ENCODE data around the gene AMBRA1.
A peak's percentile ranks its signal among the peaks of the same experiment; 100 is the strongest.

The AMBRA1 gene

GRCh38 chr11:46543564-46543963, 50.3 kb downstream of the AMBRA1 start:
- Histone ChIP-seq H3K4ac (ENCODE audit: low read depth in 1 of 2, low read length in 2 of 2) (no peak overlapping the region), H2BK12ac (ENCODE audit: low read length in 2 of 2) (no peak overlapping the region), H3K27me3 (ENCODE audit: control insufficient read depth in 1 of 2, insufficient read depth in 1 of 2, low read length in 2 of 2) (no peaks in the 10 kb centered on the region), H4K8ac (ENCODE audit: low read length) (no peak overlapping the region), H2BK15ac (ENCODE audit: low read depth, poor library complexity, severe bottlenecking) (no peak overlapping the region), H3K9me3 (ENCODE audit: control insufficient read depth, low read length) (no peaks in the 10 kb centered on the region), H2BK120ac (ENCODE audit: low read depth, low read length) (no peak overlapping the region), H3K9ac (ENCODE audit: low read length) (no peak overlapping the region), H3K4me3 (ENCODE audit: insufficient read depth in 1 of 2, low read depth in 1 of 2, low read length in 2 of 2) (no peak overlapping the region), H4K91ac (ENCODE audit: low read length) (no peak overlapping the region), H2BK5ac (ENCODE audit: low read depth, low read length, poor library complexity, severe bottlenecking) (no peak overlapping the region), H3K14ac (ENCODE audit: low read length in 2 of 2) (no peak overlapping the region), H3K4me1 (ENCODE audit: control insufficient read depth, insufficient read depth, low read depth, low read length) (peaks cover 1% of the 10 kb centered on the region), H3K23ac (ENCODE audit: low read length in 2 of 2) (no peak overlapping the region), H2AK5ac (ENCODE audit: low read length, severe bottlenecking) (no peak overlapping the region), H3K79me1 (replicated peaks; ENCODE audit: low read length, poor library complexity, severe bottlenecking) (peaks cover 26% of the 10 kb centered on the region), H2AFZ (ENCODE audit: low read depth, low read length) (no peak overlapping the region), H3K4me2 (ENCODE audit: low read length, poor library complexity, severe bottlenecking) (no peak overlapping the region), H3K27ac (ENCODE audit: low read length, poor library complexity, severe bottlenecking) (no peak overlapping the region), H3K36me3 (ENCODE audit: control insufficient read depth in 1 of 2, insufficient read depth in 2 of 2, low read depth in 1 of 2, low read length in 2 of 2) (peaks cover 38 to 80% of the 10 kb centered on the region in 2 experiments), H3K18ac (ENCODE audit: low read depth in 1 of 2, low read length in 2 of 2) (no peak overlapping the region)
- DNase-seq, result no peak
- no CpG with 5 or more reads among the region's 1 CpG for WGBS

DNA sequence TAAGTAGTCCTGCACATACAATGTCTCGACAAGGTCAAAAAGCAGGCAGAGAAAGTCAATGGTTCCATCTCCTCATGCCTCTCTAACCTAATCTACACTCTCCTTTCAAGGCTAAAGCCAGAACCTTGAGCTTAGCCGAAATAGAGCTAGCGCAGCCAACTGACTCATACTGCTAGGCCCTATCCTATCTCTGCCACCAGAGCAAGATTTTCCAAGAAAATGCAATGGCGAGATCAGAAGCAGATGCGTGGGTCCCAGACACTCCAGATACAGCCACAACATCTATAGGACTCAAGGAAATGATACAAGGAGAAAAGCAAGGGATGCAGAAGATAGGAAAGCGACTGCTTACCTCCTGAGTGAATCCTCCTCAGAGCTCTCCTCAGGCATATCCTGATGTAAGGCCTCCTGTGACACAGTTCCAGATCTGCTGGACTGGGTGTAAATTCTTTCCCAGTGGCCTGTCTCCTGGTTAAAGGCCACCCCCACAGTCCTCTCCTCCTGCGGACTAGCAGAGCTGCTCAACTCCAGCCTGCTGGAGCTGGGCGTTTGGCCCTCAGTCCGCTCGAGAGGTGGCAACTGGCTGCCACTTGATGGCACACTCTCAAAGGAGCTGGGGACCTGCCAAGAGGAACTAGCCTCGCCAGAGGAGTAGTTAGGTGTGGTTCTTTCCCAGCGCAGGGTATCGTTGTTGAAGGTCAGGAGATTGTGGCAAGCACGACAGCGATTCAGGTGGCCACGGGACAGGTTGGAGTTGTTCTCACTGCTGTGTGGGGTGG, 52.0 kb downstream of the AMBRA1 start:
- H2BK120ac ChIP-seq (ENCODE audit: low read depth, low read length), result no peak overlapping the region
- H3K9me3 ChIP-seq (ENCODE audit: control insufficient read depth, low read length), result no peaks in the 10 kb centered on the region
- no peak for DNase-seq
- no peak overlapping the region for H2BK5ac ChIP-seq (ENCODE audit: low read depth, low read length, poor library complexity, severe bottlenecking)
- no peak overlapping the region for H3K4me3 ChIP-seq (ENCODE audit: insufficient read depth in 1 of 2, low read depth in 1 of 2, low read length in 2 of 2)
- H2AK5ac ChIP-seq (ENCODE audit: low read length, severe bottlenecking), result no peak overlapping the region
- no peak overlapping the region for H2BK12ac ChIP-seq (ENCODE audit: low read length in 2 of 2)
- H2BK15ac ChIP-seq (ENCODE audit: low read depth, poor library complexity, severe bottlenecking), result no peak overlapping the region
- no peak overlapping the region for H2AFZ ChIP-seq (ENCODE audit: low read depth, low read length)
- no peak overlapping the region for H4K8ac ChIP-seq (ENCODE audit: low read length)
- H3K27ac ChIP-seq (ENCODE audit: low read length, poor library complexity, severe bottlenecking), result no peak overlapping the region
- no peak overlapping the region for H3K4ac ChIP-seq (ENCODE audit: low read depth in 1 of 2, low read length in 2 of 2)
- peaks cover 1% of the 10 kb centered on the region for H3K4me1 ChIP-seq (ENCODE audit: control insufficient read depth, insufficient read depth, low read depth, low read length)
- H3K79me1 ChIP-seq (replicated peaks; ENCODE audit: low read length, poor library complexity, severe bottlenecking), result peaks cover 17% of the 10 kb centered on the region
- peaks cover 35 to 69% of the 10 kb centered on the region in 2 experiments for H3K36me3 ChIP-seq (ENCODE audit: control insufficient read depth in 1 of 2, insufficient read depth in 2 of 2, low read depth in 1 of 2, low read length in 2 of 2)
- no peak overlapping the region for H3K14ac ChIP-seq (ENCODE audit: low read length in 2 of 2)
- H3K23ac ChIP-seq (ENCODE audit: low read length in 2 of 2), result no peak overlapping the region
- no peak overlapping the region for H3K4me2 ChIP-seq (ENCODE audit: low read length, poor library complexity, severe bottlenecking)
- H3K18ac ChIP-seq (ENCODE audit: low read depth in 1 of 2, low read length in 2 of 2), result no peak overlapping the region
- no peak overlapping the region for H3K9ac ChIP-seq (ENCODE audit: low read length)
- no peaks in the 10 kb centered on the region for H3K27me3 ChIP-seq (ENCODE audit: control insufficient read depth in 1 of 2, insufficient read depth in 1 of 2, low read length in 2 of 2)
- 97% methylated on average over 16 of the region's 16 CpGs for WGBS
- no peak overlapping the region for H4K91ac ChIP-seq (ENCODE audit: low read length)

- H3K27me3 ChIP-seq (ENCODE audit: control insufficient read depth in 1 of 2, insufficient read depth in 1 of 2, low read length in 2 of 2), result no peaks in the 10 kb centered on the region
- no peak overlapping the region for H4K8ac ChIP-seq (ENCODE audit: low read length)
- no peak overlapping the region for H3K27ac ChIP-seq (ENCODE audit: low read length, poor library complexity, severe bottlenecking)
- H3K14ac ChIP-seq (ENCODE audit: low read length in 2 of 2), result no peak overlapping the region
- H3K36me3 ChIP-seq (ENCODE audit: control insufficient read depth in 1 of 2, insufficient read depth in 2 of 2, low read depth in 1 of 2, low read length in 2 of 2), result peaks cover 29 to 60% of the 10 kb centered on the region in 2 experiments
- no peak for DNase-seq
- H3K79me1 ChIP-seq (replicated peaks; ENCODE audit: low read length, poor library complexity, severe bottlenecking), result peaks cover 13% of the 10 kb centered on the region
- no peak overlapping the region for H3K18ac ChIP-seq (ENCODE audit: low read depth in 1 of 2, low read length in 2 of 2)
- H3K4ac ChIP-seq (ENCODE audit: low read depth in 1 of 2, low read length in 2 of 2), result no peak overlapping the region
- no peak overlapping the region for H2AFZ ChIP-seq (ENCODE audit: low read depth, low read length)
- H2BK15ac ChIP-seq (ENCODE audit: low read depth, poor library complexity, severe bottlenecking), result no peak overlapping the region
- no peak overlapping the region for H2AK5ac ChIP-seq (ENCODE audit: low read length, severe bottlenecking)
- no peak overlapping the region for H2BK120ac ChIP-seq (ENCODE audit: low read depth, low read length)
- peaks cover 1% of the 10 kb centered on the region for H3K4me1 ChIP-seq (ENCODE audit: control insufficient read depth, insufficient read depth, low read depth, low read length)
- no peaks in the 10 kb centered on the region for H3K9me3 ChIP-seq (ENCODE audit: control insufficient read depth, low read length)
- no peak overlapping the region for H3K4me3 ChIP-seq (ENCODE audit: insufficient read depth in 1 of 2, low read depth in 1 of 2, low read length in 2 of 2)
- no peak overlapping the region for H2BK12ac ChIP-seq (ENCODE audit: low read length in 2 of 2)
- WGBS, result 100% methylated on average over 4 of the region's 4 CpGs
- no peak overlapping the region for H3K23ac ChIP-seq (ENCODE audit: low read length in 2 of 2)
- no peak overlapping the region for H2BK5ac ChIP-seq (ENCODE audit: low read depth, low read length, poor library complexity, severe bottlenecking)
- no peak overlapping the region for H4K91ac ChIP-seq (ENCODE audit: low read length)
- no peak overlapping the region for H3K4me2 ChIP-seq (ENCODE audit: low read length, poor library complexity, severe bottlenecking)
- H3K9ac ChIP-seq (ENCODE audit: low read length), result no peak overlapping the region
These were observed 53.0 kb downstream of the AMBRA1 start for GRCh38 chr11:46540807-46541206.

GRCh38 chr11:46537537-46538295, 56.1 kb downstream of the AMBRA1 start:
- no peaks in the 10 kb centered on the region for H3K9me3 ChIP-seq (ENCODE audit: control insufficient read depth, low read length)
- no peak overlapping the region for H4K8ac ChIP-seq (ENCODE audit: low read length)
- H2BK15ac ChIP-seq (ENCODE audit: low read depth, poor library complexity, severe bottlenecking), result no peak overlapping the region
- H3K9ac ChIP-seq (ENCODE audit: low read length), result no peak overlapping the region
- no peaks in the 10 kb centered on the region for H3K27me3 ChIP-seq (ENCODE audit: control insufficient read depth in 1 of 2, insufficient read depth in 1 of 2, low read length in 2 of 2)
- H2AFZ ChIP-seq (ENCODE audit: low read depth, low read length), result no peak overlapping the region
- no peaks in the 10 kb centered on the region for H3K4me1 ChIP-seq (ENCODE audit: control insufficient read depth, insufficient read depth, low read depth, low read length)
- H4K91ac ChIP-seq (ENCODE audit: low read length), result no peak overlapping the region
- H3K27ac ChIP-seq (ENCODE audit: low read length, poor library complexity, severe bottlenecking), result no peak overlapping the region
- H3K79me1 ChIP-seq (replicated peaks; ENCODE audit: low read length, poor library complexity, severe bottlenecking), result peaks cover 27% of the 10 kb centered on the region
- H3K4ac ChIP-seq (ENCODE audit: low read depth in 1 of 2, low read length in 2 of 2), result no peak overlapping the region
- H3K4me2 ChIP-seq (ENCODE audit: low read length, poor library complexity, severe bottlenecking), result no peak overlapping the region
- H3K4me3 ChIP-seq (ENCODE audit: insufficient read depth in 1 of 2, low read depth in 1 of 2, low read length in 2 of 2), result no peak overlapping the region
- peaks cover 13 to 32% of the 10 kb centered on the region in 2 experiments for H3K36me3 ChIP-seq (ENCODE audit: control insufficient read depth in 1 of 2, insufficient read depth in 2 of 2, low read depth in 1 of 2, low read length in 2 of 2)
- H2BK5ac ChIP-seq (ENCODE audit: low read depth, low read length, poor library complexity, severe bottlenecking), result no peak overlapping the region
- 33% methylated on average over 4 of the region's 5 CpGs for WGBS
- H2AK5ac ChIP-seq (ENCODE audit: low read length, severe bottlenecking), result no peak overlapping the region
- no peak overlapping the region for H2BK12ac ChIP-seq (ENCODE audit: low read length in 2 of 2)
- H3K14ac ChIP-seq (ENCODE audit: low read length in 2 of 2), result no peak overlapping the region
- no peak overlapping the region for H3K23ac ChIP-seq (ENCODE audit: low read length in 2 of 2)
- no peak overlapping the region for H2BK120ac ChIP-seq (ENCODE audit: low read depth, low read length)
- peak; percentile 83 for DNase-seq
- no peak overlapping the region for H3K18ac ChIP-seq (ENCODE audit: low read depth in 1 of 2, low read length in 2 of 2)
